GM18909 (cell line): ENCODE measurements around the gene LILRB5.
"Not testable (repeated sequence)": the region's sequence is repeated elsewhere in the genome, so short reads cannot be mapped to it uniquely, and the experiment has no call there.

ENCODE experiments used
- ATAC-seq: cut with Tn5 transposase; IDR thresholded peaks from one replicate; pipeline ENCODE4 v1.9.1; 2021; ENCODE audit warnings: mild to moderate bottlenecking; ENCODE audit not compliant: unreplicated experiment, poor library complexity

LILRB5 gene

GRCh38 chr19:54247106-54247930, 9.8 kb downstream of the LILRB5 start:
- no peak for ATAC-seq

- ATAC-seq = no peak
These were observed 11.1 kb downstream of the LILRB5 start for GRCh38 chr19:54245936-54246335.

GRCh38 chr19:54243809-54244208, 13.3 kb downstream of the LILRB5 start:
- ATAC-seq = not testable (repeated sequence)

GRCh38 chr19:54242646-54243045, 14.4 kb downstream of the LILRB5 start, which contains the start of gene LILRA6:
LILRA6 (minus strand) TSS chr19:54242790.
- not testable (repeated sequence) for ATAC-seq

GRCh38 chr19:54242234-54242633, 14.8 kb downstream of the LILRB5 start:
- ATAC-seq = not testable (repeated sequence)

- not testable (repeated sequence) for ATAC-seq
These were observed 16.4 kb downstream of the LILRB5 start for GRCh38 chr19:54240372-54241336.

GRCh38 chr19:54239491-54240371, 17.3 kb downstream of the LILRB5 start:
- not testable (repeated sequence) for ATAC-seq

- ATAC-seq = no peak
These were observed 23.1 kb downstream of the LILRB5 start for GRCh38 chr19:54233941-54234340.

GRCh38 chr19:54231077-54231931, 25.8 kb downstream of the LILRB5 start:
- no peak for ATAC-seq

GRCh38 chr19:54230031-54230430, 27.0 kb downstream of the LILRB5 start:
- no peak for ATAC-seq

- no peak for ATAC-seq
These were observed 27.9 kb downstream of the LILRB5 start for GRCh38 chr19:54229146-54229545.

GRCh38 chr19:54224619-54225018, 32.5 kb downstream of the LILRB5 start:
- ATAC-seq = not testable (repeated sequence)

GRCh38 chr19:54223937-54224281, 33.2 kb downstream of the LILRB5 start:
- ATAC-seq = not testable (repeated sequence)

GRCh38 chr19:54223277-54223936, 33.7 kb downstream of the LILRB5 start:
- ATAC-seq = not testable (repeated sequence)

- not testable (repeated sequence) for ATAC-seq
These were observed 34.4 kb downstream of the LILRB5 start, which contains the start of gene LILRB3 for GRCh38 chr19:54222474-54223276. LILRB3 (minus strand) TSS chr19:54223007; CDS start chr19:54222976, 31 bp downstream.

GRCh38 chr19:54221947-54222346, 35.1 kb downstream of the LILRB5 start:
- not testable (repeated sequence) for ATAC-seq

GRCh38 chr19:54219702-54220101, 37.4 kb downstream of the LILRB5 start:
- not testable (repeated sequence) for ATAC-seq
